A549 (cell line): Measurements from ENCODE around the gene PRSS3. TPM values are rescaled to one million over a fixed set of nuclear protein-coding genes. Genes with fewer than 3 reads are reported as not detected.

Source experiments
- ATAC-seq, 2 experiments: fragments of 200-7000 bp in 1 of 2; fragments of >200 bp in 1 of 2; cut with Nextera tagmentation in 1 of 2; cut with Tn5 transposase in 1 of 2; 3 replicates each; pipeline versions ENCODE4 v1.8.0 to v1.9.1; 2018 to 2020; ENCODE audit warnings: mild to moderate bottlenecking in 1 of 2, moderate library complexity in 1 of 2
- CTCF ChIA-PET: fragments of 300-600 bp; sonication (Branson Sonifier 250); formaldehyde crosslinking; extraction: SDS; loops from one replicate; lab custom pipeline; 2021; ENCODE audit warnings: antibody characterized with exemption, inconsistent platforms; lab: Yijun Ruan, JAX
- POLR2A ChIA-PET: fragments of 350-600 bp; formaldehyde crosslinking; extraction: SDS; loops from one replicate; lab custom pipeline; 2021; ENCODE audit warnings: antibody characterized with exemption, inconsistent platforms; lab: Yijun Ruan, JAX
- DNase-seq, 2 experiments: peaks; one replicate each; pipeline versions ENCODE4 v3.0.0 to v3.0.0-alpha.2; 2011 to 2016; ENCODE audit warnings: low read depth in 1 of 2, low spot score in 1 of 2
- FAIRE-seq: peaks from 2 replicates; lab custom pipeline; 2011; peaks lifted over from hg19 to GRCh38; lab: Jason Lieb, UNC
- H3K27ac ChIP-seq, 2 experiments: fragments of >200 bp; sonication (Bioruptor Twin); formaldehyde crosslinking; 3 replicates each; pipeline ENCODE4 v1.5.1; 2016 to 2017
- H3K4me1 ChIP-seq: fragments of >200 bp; sonication (Bioruptor Twin); formaldehyde crosslinking; 3 replicates; pipeline ENCODE4 v1.6.1; 2016
- H3K4me2 ChIP-seq: fragments of >200 bp; sonication (Bioruptor Twin); formaldehyde crosslinking; 3 replicates; pipeline ENCODE4 v1.6.1; 2016
- H3K4me3 ChIP-seq: fragments of >200 bp; sonication (Bioruptor Twin); formaldehyde crosslinking; 3 replicates; pipeline ENCODE4 v1.5.1; 2016
- H3K9me3 ChIP-seq: fragments of >200 bp; sonication (Bioruptor Twin); formaldehyde crosslinking; 3 replicates; pipeline ENCODE4 v1.6.1; 2016
- CBX2 ChIP-seq: fragments of 200-600 bp; sonication (generic); IDR thresholded peaks from 2 replicates; pipeline ENCODE4 v1.6.1; 2016; ENCODE audit warnings: low read depth, mild to moderate bottlenecking, borderline replicate concordance
- CEBPB ChIP-seq, 2 experiments: fragments of >200 bp in 1 of 2; sonication (Bioruptor Twin) in 1 of 2; formaldehyde crosslinking in 1 of 2; IDR thresholded peaks; 2 replicates each; pipeline ENCODE4 v1.6.1; 2012 to 2016
- EP300 ChIP-seq, 2 experiments: fragments of >200 bp; sonication (Bioruptor Twin); formaldehyde crosslinking; IDR thresholded peaks; 2 replicates in 1 of 2; 3 replicates in 1 of 2; pipeline ENCODE4 v1.6.1; 2016 to 2017
- GATA3 ChIP-seq: IDR thresholded peaks from 2 replicates; pipeline ENCODE4 v1.6.1; 2012; ENCODE audit warnings: borderline replicate concordance
- HOXB13 ChIP-seq: fragments of 250-450 bp; sonication (Bioruptor Pico); IDR thresholded peaks from 2 replicates; pipeline ENCODE4 v1.5.0; 2020; ENCODE audit warnings: low read depth, mild to moderate bottlenecking, moderate library complexity
- JUN ChIP-seq, 2 experiments: fragments of >200 bp; sonication (Bioruptor Twin); formaldehyde crosslinking; IDR thresholded peaks; 2 replicates in 1 of 2; 3 replicates in 1 of 2; pipeline ENCODE4 v1.6.1; 2016 to 2017
- POLR2A ChIP-seq: IDR thresholded peaks from 2 replicates; pipeline ENCODE4 v1.6.1; 2012; ENCODE audit warnings: mild to moderate bottlenecking, low read length
- RAD21 ChIP-seq, 2 experiments: fragments of >200 bp in 1 of 2; sonication (Bioruptor Twin) in 1 of 2; formaldehyde crosslinking in 1 of 2; IDR thresholded peaks in 1 of 2; conservative IDR thresholded peaks in 1 of 2; 2 replicates in 1 of 2; 3 replicates in 1 of 2; pipeline ENCODE4 v1.6.1; 2012 to 2018; ENCODE audit warnings: inconsistent platforms in 1 of 2
- RFX5 ChIP-seq: fragments of 450-650 bp; IDR thresholded peaks from 2 replicates; pipeline ENCODE4 v1.7.1; 2014; ENCODE audit warnings: antibody characterized with exemption, mild to moderate bottlenecking, moderate library complexity
- SMC3 ChIP-seq: fragments of >200 bp; sonication (Bioruptor Twin); formaldehyde crosslinking; IDR thresholded peaks from 3 replicates; pipeline ENCODE4 v1.6.1; 2018; ENCODE audit warnings: inconsistent platforms
- TP53 ChIP-seq: fragments of 250-450 bp; sonication (Bioruptor Pico); IDR thresholded peaks from 2 replicates; pipeline ENCODE4 v1.5.0; 2021; ENCODE audit warnings: mild to moderate bottlenecking, moderate library complexity
- ZC3H11A ChIP-seq: fragments of 450-650 bp; IDR thresholded peaks from 2 replicates; pipeline ENCODE4 v1.6.1; 2014; ENCODE audit warnings: antibody characterized with exemption, mild to moderate bottlenecking
- ZFP36 ChIP-seq: fragments of 450-650 bp; IDR thresholded peaks from 2 replicates; pipeline ENCODE4 v1.6.1; 2014; ENCODE audit warnings: borderline replicate concordance; ENCODE audit not compliant: partially characterized antibody
- WGBS: methylation state at CpG from one replicate; pipeline ENCODE4 v1.1.6; 2017; ENCODE audit errors: missing lambda C conversion rate; 5-methylcytosine and 5-hydroxymethylcytosine counted together
- polyA plus RNA-seq, 4 experiments: library from polyadenylated mRNA; depleted of rRNA in 3 of 4; stranded (reverse); fragments of >200 nt; fragmentation: RNase III in 1 of 4; extraction: RNeasy Plus Mini Kit Qiagen cat#74134 plus additional on column Dnase treatment in 1 of 4; gene quantifications; 2 replicates in 3 of 4; 3 replicates in 1 of 4; pipeline ENCODE4 v1.2.3, GENCODE V29; 2011 to 2017
- TF ChIP-seq, protein P1 (sequence below): fragments of >200 bp; sonication (Bioruptor Twin); formaldehyde crosslinking; IDR thresholded peaks from 3 replicates; pipeline ENCODE4 v1.5.1; 2016
- TF ChIP-seq, protein P2 (sequence below): fragments of >200 bp; sonication (Bioruptor Twin); formaldehyde crosslinking; IDR thresholded peaks from 2 replicates; pipeline ENCODE4 v1.6.1; 2016
- TF ChIP-seq, protein P3 (sequence below): fragments of 150-350 bp; IDR thresholded peaks from 2 replicates; pipeline ENCODE4 v1.6.1; 2014; ENCODE audit warnings: low read depth, mild to moderate bottlenecking, low read length
- TF ChIP-seq, protein P4 (sequence below): fragments of >200 bp; sonication (Bioruptor Twin); formaldehyde crosslinking; IDR thresholded peaks from 3 replicates; pipeline ENCODE4 v1.6.1; 2016
- TF ChIP-seq, protein P5 (sequence below): fragments of 250-450 bp; sonication (Bioruptor Pico); IDR thresholded peaks from 2 replicates; pipeline ENCODE4 v1.5.0; 2020; ENCODE audit warnings: low read depth, mild to moderate bottlenecking, moderate library complexity

Gene PRSS3
- polyA plus RNA-seq, 2 of the 4 experiments (the other 2 are of a cell fraction), result 2.0 to 4.0 TPM

DNA sequence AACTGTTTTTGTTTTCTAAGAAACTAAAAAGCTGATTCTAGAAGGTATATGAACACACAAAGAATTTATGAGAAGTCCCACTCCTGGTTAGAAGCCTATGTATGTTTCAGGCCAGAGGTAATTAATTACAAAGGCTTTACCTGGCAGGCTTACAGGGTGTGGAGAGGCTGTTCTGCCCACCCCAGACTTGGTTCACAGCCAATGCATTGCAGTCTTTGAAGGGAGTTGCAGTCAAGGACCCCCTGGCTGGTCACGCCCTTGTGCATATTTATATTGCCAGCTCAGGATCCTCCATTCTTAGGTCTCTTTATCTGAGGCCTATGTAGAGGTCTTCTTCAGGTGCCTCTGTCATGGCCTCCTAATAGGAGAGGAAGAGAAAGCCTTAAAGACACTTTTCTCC is 13.6 kb upstream of the PRSS3 start:
- Histone ChIP-seq H3K4me2 (peak overlapping the region; percentile 53), H3K4me1 (peaks cover 32% of the 10 kb centered on the region), H3K4me3 (no peak overlapping the region), H3K9me3 (no peaks in the 10 kb centered on the region), H3K27ac (peak overlapping the region in 1 of 2 experiments; percentile 53; a peak in 1 of 6 replicates)
- ATAC-seq, result no peak
- CTCF ChIA-PET, result interaction anchor here (1.1 to 2.6 kb wide), 5 partner anchors 12 to 71 kb away, joined by 3 to 5 read pairs (median 4); no protein-coding TSS in a partner anchor
- no peak for DNase-seq
- POLR2A ChIA-PET, result no interaction called here
- 86% methylated on average over 1 of the region's 1 CpG for WGBS
- TF ChIP-seq, protein P1, sequence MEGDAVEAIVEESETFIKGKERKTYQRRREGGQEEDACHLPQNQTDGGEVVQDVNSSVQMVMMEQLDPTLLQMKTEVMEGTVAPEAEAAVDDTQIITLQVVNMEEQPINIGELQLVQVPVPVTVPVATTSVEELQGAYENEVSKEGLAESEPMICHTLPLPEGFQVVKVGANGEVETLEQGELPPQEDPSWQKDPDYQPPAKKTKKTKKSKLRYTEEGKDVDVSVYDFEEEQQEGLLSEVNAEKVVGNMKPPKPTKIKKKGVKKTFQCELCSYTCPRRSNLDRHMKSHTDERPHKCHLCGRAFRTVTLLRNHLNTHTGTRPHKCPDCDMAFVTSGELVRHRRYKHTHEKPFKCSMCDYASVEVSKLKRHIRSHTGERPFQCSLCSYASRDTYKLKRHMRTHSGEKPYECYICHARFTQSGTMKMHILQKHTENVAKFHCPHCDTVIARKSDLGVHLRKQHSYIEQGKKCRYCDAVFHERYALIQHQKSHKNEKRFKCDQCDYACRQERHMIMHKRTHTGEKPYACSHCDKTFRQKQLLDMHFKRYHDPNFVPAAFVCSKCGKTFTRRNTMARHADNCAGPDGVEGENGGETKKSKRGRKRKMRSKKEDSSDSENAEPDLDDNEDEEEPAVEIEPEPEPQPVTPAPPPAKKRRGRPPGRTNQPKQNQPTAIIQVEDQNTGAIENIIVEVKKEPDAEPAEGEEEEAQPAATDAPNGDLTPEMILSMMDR, result no peak
- TF ChIP-seq CBX2 (no peak), EP300 (IDR thresholded peaks at IDR 0.05) (no peak), ZC3H11A (no peak), SMC3 (no peak), RFX5 (no peak), RAD21 (conservative IDR thresholded peaks at IDR 0.05 in 1 of 2, IDR thresholded peaks at IDR 0.05 in 1 of 2) (no peak), HOXB13 (CRISPR knock-in tag) (no peak), POLR2A (no peak), GATA3 (no peak), ZFP36 (no peak), TP53 (no peak)
- TF ChIP-seq, protein P2, sequence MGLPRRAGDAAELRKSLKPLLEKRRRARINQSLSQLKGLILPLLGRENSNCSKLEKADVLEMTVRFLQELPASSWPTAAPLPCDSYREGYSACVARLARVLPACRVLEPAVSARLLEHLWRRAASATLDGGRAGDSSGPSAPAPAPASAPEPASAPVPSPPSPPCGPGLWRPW, result no peak
- TF ChIP-seq, protein P3, sequence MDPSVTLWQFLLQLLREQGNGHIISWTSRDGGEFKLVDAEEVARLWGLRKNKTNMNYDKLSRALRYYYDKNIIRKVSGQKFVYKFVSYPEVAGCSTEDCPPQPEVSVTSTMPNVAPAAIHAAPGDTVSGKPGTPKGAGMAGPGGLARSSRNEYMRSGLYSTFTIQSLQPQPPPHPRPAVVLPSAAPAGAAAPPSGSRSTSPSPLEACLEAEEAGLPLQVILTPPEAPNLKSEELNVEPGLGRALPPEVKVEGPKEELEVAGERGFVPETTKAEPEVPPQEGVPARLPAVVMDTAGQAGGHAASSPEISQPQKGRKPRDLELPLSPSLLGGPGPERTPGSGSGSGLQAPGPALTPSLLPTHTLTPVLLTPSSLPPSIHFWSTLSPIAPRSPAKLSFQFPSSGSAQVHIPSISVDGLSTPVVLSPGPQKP, result no peak
- TF ChIP-seq, protein P4, sequence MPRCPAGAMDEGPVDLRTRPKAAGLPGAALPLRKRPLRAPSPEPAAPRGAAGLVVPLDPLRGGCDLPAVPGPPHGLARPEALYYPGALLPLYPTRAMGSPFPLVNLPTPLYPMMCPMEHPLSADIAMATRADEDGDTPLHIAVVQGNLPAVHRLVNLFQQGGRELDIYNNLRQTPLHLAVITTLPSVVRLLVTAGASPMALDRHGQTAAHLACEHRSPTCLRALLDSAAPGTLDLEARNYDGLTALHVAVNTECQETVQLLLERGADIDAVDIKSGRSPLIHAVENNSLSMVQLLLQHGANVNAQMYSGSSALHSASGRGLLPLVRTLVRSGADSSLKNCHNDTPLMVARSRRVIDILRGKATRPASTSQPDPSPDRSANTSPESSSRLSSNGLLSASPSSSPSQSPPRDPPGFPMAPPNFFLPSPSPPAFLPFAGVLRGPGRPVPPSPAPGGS, result no peak
- TF ChIP-seq, protein P5, sequence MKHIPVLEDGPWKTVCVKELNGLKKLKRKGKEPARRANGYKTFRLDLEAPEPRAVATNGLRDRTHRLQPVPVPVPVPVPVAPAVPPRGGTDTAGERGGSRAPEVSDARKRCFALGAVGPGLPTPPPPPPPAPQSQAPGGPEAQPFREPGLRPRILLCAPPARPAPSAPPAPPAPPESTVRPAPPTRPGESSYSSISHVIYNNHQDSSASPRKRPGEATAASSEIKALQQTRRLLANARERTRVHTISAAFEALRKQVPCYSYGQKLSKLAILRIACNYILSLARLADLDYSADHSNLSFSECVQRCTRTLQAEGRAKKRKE (CRISPR knock-in tag), result no peak
- no peak for FAIRE-seq

DNA sequence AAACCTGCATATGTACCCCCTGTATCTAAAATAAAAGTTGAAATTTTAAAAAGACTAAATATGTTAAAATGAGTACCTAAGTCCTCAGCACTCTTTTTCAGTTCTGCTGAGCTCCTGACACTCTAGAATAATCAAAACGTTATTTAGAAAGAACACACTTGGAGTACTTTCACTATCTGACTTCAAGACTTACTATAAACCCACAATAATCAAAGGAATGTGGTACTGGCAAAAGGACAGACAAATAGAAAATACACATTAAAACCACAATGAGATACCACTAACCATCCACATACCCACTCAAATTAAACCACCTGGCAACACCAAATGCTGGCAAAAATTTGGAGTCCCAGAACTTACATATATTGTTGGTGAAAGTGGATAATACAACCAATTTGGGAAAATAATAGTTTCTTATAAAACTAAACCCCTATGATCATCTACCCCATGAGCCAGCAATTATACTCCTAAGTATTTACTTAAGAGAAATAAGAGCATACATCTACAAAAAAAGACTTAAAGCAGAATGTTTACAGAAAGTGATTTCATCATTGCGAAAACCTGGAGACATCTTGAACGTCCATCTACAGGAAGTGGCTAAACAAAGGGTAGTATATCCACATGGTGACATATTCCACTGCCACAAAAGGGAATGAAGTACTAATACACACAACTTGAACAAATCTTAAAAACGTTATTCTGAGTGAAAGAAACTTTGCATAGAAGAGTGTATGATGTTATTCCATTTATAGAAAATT is 12.8 kb upstream of the PRSS3 start:
- peak; percentile 68 for FAIRE-seq

More for the DNA sequence above, 12.8 kb upstream of the PRSS3 start:
- peak overlapping the region; percentile 53 for H3K4me2 ChIP-seq
- peaks cover 32% of the 10 kb centered on the region for H3K4me1 ChIP-seq
- DNase-seq (peak in 1 of 2 experiments; percentile 37), ATAC-seq (no peak)
- no peak overlapping the region for H3K4me3 ChIP-seq
- POLR2A ChIA-PET, result no interaction called here
- WGBS, result 36% methylated on average over 4 of the region's 4 CpGs
- H3K9me3 ChIP-seq, result no peaks in the 10 kb centered on the region
- peak overlapping the region; percentile 19 to 53; a peak in 3 of 6 replicates for H3K27ac ChIP-seq
- TF ChIP-seq CEBPB (IDR thresholded peaks at IDR 0.05), result peak; percentile 25 to 72; a peak in 3 of 4 replicates
- TF ChIP-seq JUN (IDR thresholded peaks at IDR 0.05), result no peak
- TF ChIP-seq, all 56 proteins: peak for 1
- CTCF ChIA-PET, result interaction anchor here (0.6 to 2.6 kb wide), 6 partner anchors 12 to 94 kb away, joined by 3 to 10 read pairs (median 4); no protein-coding TSS in a partner anchor
